ENCODE data around the gene CD58.

GRCh38 chr1:116495535-116495934 is 75.3 kb downstream of the CD58 start:
- no peak for TF ChIP-seq RAD21 (IDR thresholded peaks at IDR 0.05; ENCODE audit: low read length)
- no peak for TF ChIP-seq GABPA (IDR thresholded peaks at IDR 0.05; ENCODE audit: low read depth)
- TF ChIP-seq CHD2 (IDR thresholded peaks at IDR 0.05; ENCODE audit: low read length, partially characterized antibody) = no peak
- TF ChIP-seq CTCF (IDR thresholded peaks at IDR 0.05) = no peak
- TF ChIP-seq RCOR1 (IDR thresholded peaks at IDR 0.05; ENCODE audit: low read length) = no peak
- TF ChIP-seq SIN3A (IDR thresholded peaks at IDR 0.05; ENCODE audit: borderline replicate concordance, low read depth, low read length) = no peak
- TF ChIP-seq YY1 (IDR thresholded peaks at IDR 0.05; ENCODE audit: low read depth) = no peak
- TF ChIP-seq POLR2AphosphoS5 (IDR thresholded peaks at IDR 0.05; ENCODE audit: low read depth, low read length) = no peak
- no peak for TF ChIP-seq REST (IDR thresholded peaks at IDR 0.05; ENCODE audit: low read depth, low read length)
- no peak for TF ChIP-seq RFX5 (IDR thresholded peaks at IDR 0.05; ENCODE audit: low read length)
- TF ChIP-seq USF2 (IDR thresholded peaks at IDR 0.05; ENCODE audit: borderline replicate concordance, low read depth, low read length) = no peak
- no peak for TF ChIP-seq GATA2 (CRISPR knock-in tag; IDR thresholded peaks at IDR 0.05)
- no peak for TF ChIP-seq MEF2A (IDR thresholded peaks at IDR 0.05; ENCODE audit: borderline replicate concordance, low read depth)
